Fibroblast of lung (primary cell): Measurements from ENCODE around the gene OTUB2. TPM values are rescaled to one million over a fixed set of nuclear protein-coding genes. Genes with fewer than 3 reads are reported as not detected.

Experiments
- DNase-seq, 2 donors: peaks; one replicate each; pipeline versions ENCODE4 v3.0.0 to v3.0.0-alpha.2; 2010; ENCODE audit warnings: low read depth in 2 of 2
- H2AFZ ChIP-seq: 2 replicates; pipeline ENCODE4 v1.5.1; 2012; ENCODE audit warnings: low read length, control low read depth, inconsistent platforms
- H3K27ac ChIP-seq: 2 replicates; pipeline ENCODE4 v1.5.1; 2011; ENCODE audit warnings: low read length, control low read depth; ENCODE audit not compliant: insufficient read depth
- H3K27me3 ChIP-seq: 2 replicates; pipeline ENCODE4 v1.5.1; 2011; ENCODE audit warnings: mild to moderate bottlenecking, low read length; ENCODE audit not compliant: control insufficient read depth, insufficient read depth
- H3K36me3 ChIP-seq: 2 replicates; pipeline ENCODE4 v1.5.1; 2011; ENCODE audit warnings: low read length; ENCODE audit not compliant: control insufficient read depth, insufficient read depth
- H3K4me1 ChIP-seq: 2 replicates; pipeline ENCODE4 v1.5.1; 2011; ENCODE audit warnings: low read length; ENCODE audit not compliant: control insufficient read depth, insufficient read depth; ENCODE audit errors: extremely low read depth
- H3K4me2 ChIP-seq: 2 replicates; pipeline ENCODE4 v1.5.1; 2011; ENCODE audit warnings: low read length, control low read depth; ENCODE audit not compliant: insufficient read depth; ENCODE audit errors: extremely low read depth
- H3K4me3 ChIP-seq, 4 experiments: fragments of 200-600 bp in 1 of 4; sonication (generic) in 1 of 4; replicated peaks in 1 of 4; 2 replicates each; pipeline ENCODE4 v1.5.1; 2011 to 2016; ENCODE audit warnings: low read length in 4 of 4, low read depth in 3 of 4, mild to moderate bottlenecking in 3 of 4, control low read depth in 2 of 4, inconsistent platforms in 1 of 4, mixed read lengths in 1 of 4; ENCODE audit not compliant: insufficient read depth in 1 of 4; ENCODE audit errors: control extremely low read depth in 1 of 4
- H3K79me2 ChIP-seq: 2 replicates; pipeline ENCODE4 v1.5.1; 2012; ENCODE audit warnings: mild to moderate bottlenecking, low read length, inconsistent platforms; ENCODE audit not compliant: control insufficient read depth, insufficient read depth
- H3K9ac ChIP-seq: 2 replicates; pipeline ENCODE4 v1.5.1; 2011; ENCODE audit warnings: mild to moderate bottlenecking, low read length, control low read depth; ENCODE audit not compliant: insufficient read depth
- H3K9me3 ChIP-seq: 2 replicates; pipeline ENCODE4 v1.5.1; 2012; ENCODE audit warnings: low read depth, low read length; ENCODE audit not compliant: control insufficient read depth, insufficient read depth
- H4K20me1 ChIP-seq: 2 replicates; pipeline ENCODE4 v1.5.1; 2011; ENCODE audit warnings: low read length; ENCODE audit not compliant: control insufficient read depth, insufficient read depth; ENCODE audit errors: extremely low read depth
- CTCF ChIP-seq, 2 donors: IDR thresholded peaks in 1 of 2; conservative IDR thresholded peaks in 1 of 2; 1 replicate in 1 of 2; 2 replicates in 1 of 2; pipeline ENCODE4 v1.5.1; 2011 to 2012; ENCODE audit warnings: low read length in 2 of 2, control low read depth in 1 of 2, inconsistent platforms in 1 of 2, low read depth in 1 of 2, mild to moderate bottlenecking in 1 of 2
- EZH2 ChIP-seq: IDR thresholded peaks from 2 replicates; pipeline ENCODE4 v1.5.1; 2012; ENCODE audit warnings: low read length, control low read depth, mild to moderate bottlenecking; ENCODE audit errors: missing control alignments
- polyA plus RNA-seq, 2 donors: library from polyadenylated mRNA; depleted of rRNA in 1 of 2; stranded (reverse) in 1 of 2; unstranded in 1 of 2; fragments of >200 nt; gene quantifications; 2 replicates each; pipeline ENCODE4 v1.2.1, GENCODE V29; 2011 to 2012; ENCODE audit warnings: missing spikeins in 1 of 2
- total RNA-seq: library from RNA; depleted of rRNA; stranded (reverse); fragments of >200 nt; gene quantifications from 2 replicates; pipeline ENCODE4 v1.2.1, GENCODE V29; 2014

Gene OTUB2
- total and polyA plus RNA-seq, 2 donors (not counting 1 experiment from before 2014, with no cell fraction given), result 1.3 to 2.3 TPM

- H3K27ac ChIP-seq, result no peak overlapping the region
- H3K4me3 ChIP-seq, result no peak overlapping the region
- no peak for DNase-seq
- no peaks in the 10 kb centered on the region for H4K20me1 ChIP-seq
- no peak overlapping the region for H2AFZ ChIP-seq
- TF ChIP-seq EZH2, result no peak
- TF ChIP-seq CTCF (conservative IDR thresholded peaks at IDR 0.05 in 1 of 2, IDR thresholded peaks at IDR 0.05 in 1 of 2; ENCODE audit: low read depth in 1 of 2, low read length in 2 of 2), result no peak
- H3K27me3 ChIP-seq, result peaks cover 2% of the 10 kb centered on the region
- no peaks in the 10 kb centered on the region for H3K79me2 ChIP-seq
- no peaks in the 10 kb centered on the region for H3K36me3 ChIP-seq
- H3K4me1 ChIP-seq, result no peaks in the 10 kb centered on the region
- H3K9ac ChIP-seq, result no peak overlapping the region
- H3K4me2 ChIP-seq, result no peak overlapping the region
- H3K9me3 ChIP-seq, result no peaks in the 10 kb centered on the region
Measured at GRCh38 chr14:93998871-93999403, 27.2 kb upstream of the OTUB2 start.

GRCh38 chr14:93999573-93999972, 26.6 kb upstream of the OTUB2 start:
- TF ChIP-seq EZH2 (no peak), CTCF (conservative IDR thresholded peaks at IDR 0.05 in 1 of 2, IDR thresholded peaks at IDR 0.05 in 1 of 2; ENCODE audit: low read depth in 1 of 2, low read length in 2 of 2) (no peak)
- Histone ChIP-seq H3K4me2 (no peak overlapping the region), H3K4me1 (no peaks in the 10 kb centered on the region), H3K36me3 (no peaks in the 10 kb centered on the region), H3K9ac (no peak overlapping the region), H3K79me2 (no peaks in the 10 kb centered on the region), H3K27me3 (peaks cover 4% of the 10 kb centered on the region), H3K27ac (no peak overlapping the region), H3K9me3 (no peaks in the 10 kb centered on the region), H2AFZ (no peak overlapping the region), H4K20me1 (no peaks in the 10 kb centered on the region), H3K4me3 (no peak overlapping the region)
- no peak for DNase-seq

GRCh38 chr14:94000267-94000666, 25.9 kb upstream of the OTUB2 start:
- Histone ChIP-seq H3K27me3 (peaks cover 9% of the 10 kb centered on the region), H3K4me3 (no peak overlapping the region), H4K20me1 (no peaks in the 10 kb centered on the region), H2AFZ (no peak overlapping the region), H3K36me3 (no peaks in the 10 kb centered on the region), H3K9me3 (no peaks in the 10 kb centered on the region), H3K4me2 (no peak overlapping the region), H3K9ac (no peak overlapping the region), H3K79me2 (no peaks in the 10 kb centered on the region), H3K4me1 (no peaks in the 10 kb centered on the region), H3K27ac (no peak overlapping the region)
- no peak for DNase-seq
- TF ChIP-seq EZH2 (no peak), CTCF (conservative IDR thresholded peaks at IDR 0.05 in 1 of 2, IDR thresholded peaks at IDR 0.05 in 1 of 2; ENCODE audit: low read depth in 1 of 2, low read length in 2 of 2) (no peak)
